Parietal lobe (tissue), 2 donors: ENCODE measurements around the gene CNOT6. TPM values are rescaled to one million over a fixed set of nuclear protein-coding genes. Genes with fewer than 3 reads are reported as not detected.

Source experiments
- small RNA-seq: library from RNA; depleted of rRNA; stranded (forward); fragments of <200 nt; gene quantifications from one replicate; pipeline ENCODE3, GENCODE V24; 2014; ENCODE audit warnings: low replicate concordance
- total RNA-seq: library from RNA; depleted of rRNA; stranded (reverse); fragments of >200 nt; gene quantifications from one replicate; pipeline ENCODE4 v1.2.3, GENCODE V29; 2014

The CNOT6 gene
- total RNA-seq = 52.3 TPM

DNA sequence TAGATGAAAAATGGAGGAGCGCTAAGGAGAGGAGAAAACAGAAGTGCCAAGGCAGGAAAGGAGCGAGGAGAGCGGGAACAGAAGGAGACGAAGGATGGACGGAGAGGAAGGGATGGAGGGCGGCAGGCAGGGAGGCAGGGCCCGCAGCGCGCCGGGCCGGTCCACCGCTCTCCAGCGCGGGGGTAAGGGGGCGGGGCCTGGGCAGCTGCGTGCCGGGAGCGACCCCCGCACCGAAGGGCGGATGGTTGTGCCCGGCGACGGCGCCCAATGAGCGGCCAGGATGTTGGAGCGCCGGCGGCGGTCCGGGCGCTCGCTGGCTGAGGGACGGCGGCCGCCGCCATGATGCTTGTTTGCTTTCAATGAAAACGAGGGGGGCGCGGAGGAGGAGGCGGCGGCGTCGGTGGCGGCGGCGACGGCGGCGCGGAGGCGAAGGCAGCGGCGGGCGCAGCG lies at the start of gene CNOT6:
TSS of gene CNOT6 (plus strand) at position 320 of the 450 bp plus-strand sequence. CDS start 34,898 bp downstream, outside the sequence.

GRCh38 chr5:180591311-180591887 lies 97.2 kb downstream of the CNOT6 start, which contains the start of gene SCGB3A1:
TSS of gene SCGB3A1 (minus strand) at chr5:180591499. CDS start at chr5:180591462, 37 bp downstream.

Small RNA genes lying within 50 kb of the gene (small RNA-seq; reads per million reads assigned to genes)
- gene RNU6-525P = not detected

Other genes with a start within 250 kb of the CNOT6 start
- 92.6 TPM for gene MAPK9, start 202.3 kb upstream of the CNOT6 start, total RNA-seq
- 18.5 TPM for gene GFPT2, start 141.0 kb upstream of the CNOT6 start, total RNA-seq
- not detected for gene SCGB3A1, start 97.1 kb downstream of the CNOT6 start, total RNA-seq
- gene FLT4, start 155.2 kb downstream of the CNOT6 start, total RNA-seq = 3.1 TPM
- gene OR2Y1, start 245.7 kb downstream of the CNOT6 start, total RNA-seq = not detected